Spleen (tissue), 11 donors: ENCODE results near the gene ADAM8. TPM values are rescaled to one million over a fixed set of nuclear protein-coding genes. Genes with fewer than 3 reads are reported as not detected.

Experiments used
- DNase-seq: peaks from one replicate; pipeline ENCODE4 v3.0.0-alpha.2; 2020
- H3K27ac ChIP-seq, 8 donors: fragments of 200-600 bp; sonication (generic) in 7 of 8; 1 replicate in 4 of 8; 2 replicates in 4 of 8; pipeline versions ENCODE4 v1.5.0 to v1.8.0; 2016 to 2021; ENCODE audit warnings: inconsistent platforms in 4 of 8, mild to moderate bottlenecking in 4 of 8, moderate library complexity in 1 of 8
- H3K27me3 ChIP-seq, 7 donors: fragments of 200-600 bp; sonication (generic) in 6 of 7; replicated peaks in 1 of 7; 1 replicate in 4 of 7; 2 replicates in 3 of 7; pipeline versions ENCODE4 v1.5.0 to v1.8.0; 2016 to 2021; ENCODE audit warnings: inconsistent platforms in 3 of 7, mild to moderate bottlenecking in 1 of 7
- H3K36me3 ChIP-seq, 6 donors: fragments of 200-600 bp; sonication (generic) in 5 of 6; 1 replicate in 4 of 6; 2 replicates in 2 of 6; pipeline versions ENCODE4 v1.5.0 to v1.8.0; 2016 to 2021; ENCODE audit warnings: inconsistent platforms in 2 of 6
- H3K4me1 ChIP-seq, 6 donors: fragments of 200-600 bp; sonication (generic) in 5 of 6; 1 replicate in 3 of 6; 2 replicates in 3 of 6; pipeline versions ENCODE4 v1.5.0 to v1.8.0; 2016 to 2021; ENCODE audit warnings: inconsistent platforms in 3 of 6
- H3K4me3 ChIP-seq, 8 donors: fragments of 200-600 bp; sonication (generic) in 7 of 8; 1 replicate in 4 of 8; 2 replicates in 4 of 8; pipeline versions ENCODE4 v1.5.0 to v1.8.0; 2016 to 2021; ENCODE audit warnings: inconsistent platforms in 4 of 8, mild to moderate bottlenecking in 4 of 8, moderate library complexity in 2 of 8
- H3K9me3 ChIP-seq, 8 donors: fragments of 200-600 bp; sonication (generic) in 7 of 8; 1 replicate in 4 of 8; 2 replicates in 4 of 8; pipeline versions ENCODE4 v1.5.0 to v1.8.0; 2016 to 2021; ENCODE audit warnings: inconsistent platforms in 4 of 8
- POLR2A ChIP-seq, 3 donors: fragments of 450-650 bp; IDR thresholded peaks; one replicate each; pipeline ENCODE4 v1.5.1; 2017; ENCODE audit warnings: antibody characterized with exemption in 3 of 3, mild to moderate bottlenecking in 1 of 3
- POLR2AphosphoS5 ChIP-seq, 3 donors: sonication (generic); formaldehyde crosslinking; IDR thresholded peaks; one replicate each; pipeline ENCODE4 v1.5.1; 2017; ENCODE audit warnings: antibody characterized with exemption in 3 of 3
- WGBS, 5 donors: extraction: QIAGEN DNeasy Blood & Tissue Kit in 3 of 5; methylation state at CpG; one replicate each; pipeline versions ENCODE4 v1.1.5 to v1.1.7; 2013 to 2018; 5-methylcytosine and 5-hydroxymethylcytosine counted together
- intact Hi-C: fragments of 100-400 bp; cut with DNase I; formaldehyde crosslinking; loops from one replicate; pipeline ENCODE4 v1.15.0; 2023; ENCODE audit warnings: low total_unique reads
- polyA plus RNA-seq, 3 donors: library from polyadenylated mRNA; stranded (reverse); fragments of 200-250 nt; gene quantifications; one replicate each; pipeline ENCODE4 v1.2.1, GENCODE V29; 2013
- total RNA-seq, 7 donors: library from RNA; depleted of rRNA in 3 of 7; stranded (reverse); fragments of >200 nt in 3 of 7; fragmentation: NEBNext Ultra II Directional in 4 of 7; extraction: Animal tissue kit (Norgen Biotek cat#: 25700) in 4 of 7; gene quantifications; one replicate each; pipeline versions ENCODE4 v1.1.0 to v1.2.1, GENCODE V29; 2016 to 2021
- TF ChIP-seq, protein P1 (sequence below), 11 experiments: fragments of 200-600 bp in 7 of 11; fragments of 450-650 bp in 4 of 11; sonication (generic) in 4 of 11; IDR thresholded peaks in 8 of 11; conservative IDR thresholded peaks in 3 of 11; 1 replicate in 7 of 11; 2 replicates in 4 of 11; pipeline versions ENCODE4 v1.4.0 to v1.8.0; 2016 to 2021; ENCODE audit warnings: antibody characterized with exemption in 11 of 11, inconsistent platforms in 4 of 11, mild to moderate bottlenecking in 1 of 11
- donor health status: healthy with polysubstance abuse.
- donor health status: DM: no; HTN: no; CAD: no; lungs with moderate emphysema.
- donor health status: DM: no; HTN: no; CAD: no.
- donor health status: Bipolar disorder and iron deficiency.
- donor health status: healthy.
- donor health status: DM: no; HTN: no; CAD: no.
- donor health status: DM: yes; HTN: yes; CAD: no.

The ADAM8 gene
- total and polyA plus RNA-seq, 10 donors: 10.1 to 177 (median 67.8) TPM

DNA sequence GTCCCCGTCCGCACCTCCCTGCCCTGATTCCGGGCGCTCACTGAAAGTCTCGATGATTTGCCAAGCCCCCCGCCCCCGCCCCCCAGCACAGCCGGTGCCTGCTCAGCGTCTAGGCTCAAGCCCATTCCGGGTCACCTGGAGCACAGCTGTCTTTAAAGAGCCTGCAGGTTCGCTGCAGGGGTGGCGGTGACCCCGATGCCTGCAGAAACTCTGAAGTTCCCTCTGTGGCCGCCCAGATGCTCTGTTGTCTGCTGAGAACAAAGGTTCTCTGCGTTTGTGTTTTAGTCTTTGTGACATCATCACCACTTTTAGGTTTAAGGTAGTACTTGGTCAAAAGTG is 38.2 kb downstream of the ADAM8 start:
- Histone ChIP-seq H3K4me3 (no peak overlapping the region), H3K36me3 (no peaks in the 10 kb centered on the region), H3K4me1 (peaks cover 19 to 68% (median 48%) of the 10 kb centered on the region in 6 donors), H3K27ac (no peak overlapping the region), H3K9me3 (no peaks in the 10 kb centered on the region), H3K27me3 (peaks cover 2 to 97% (median 56%) of the 10 kb centered on the region in 7 donors)
- WGBS, 5 donors: 49 to 67% (median 59%) methylated on average over 15 of the region's 15 CpGs
- no peak for DNase-seq
- TF ChIP-seq, protein P1, sequence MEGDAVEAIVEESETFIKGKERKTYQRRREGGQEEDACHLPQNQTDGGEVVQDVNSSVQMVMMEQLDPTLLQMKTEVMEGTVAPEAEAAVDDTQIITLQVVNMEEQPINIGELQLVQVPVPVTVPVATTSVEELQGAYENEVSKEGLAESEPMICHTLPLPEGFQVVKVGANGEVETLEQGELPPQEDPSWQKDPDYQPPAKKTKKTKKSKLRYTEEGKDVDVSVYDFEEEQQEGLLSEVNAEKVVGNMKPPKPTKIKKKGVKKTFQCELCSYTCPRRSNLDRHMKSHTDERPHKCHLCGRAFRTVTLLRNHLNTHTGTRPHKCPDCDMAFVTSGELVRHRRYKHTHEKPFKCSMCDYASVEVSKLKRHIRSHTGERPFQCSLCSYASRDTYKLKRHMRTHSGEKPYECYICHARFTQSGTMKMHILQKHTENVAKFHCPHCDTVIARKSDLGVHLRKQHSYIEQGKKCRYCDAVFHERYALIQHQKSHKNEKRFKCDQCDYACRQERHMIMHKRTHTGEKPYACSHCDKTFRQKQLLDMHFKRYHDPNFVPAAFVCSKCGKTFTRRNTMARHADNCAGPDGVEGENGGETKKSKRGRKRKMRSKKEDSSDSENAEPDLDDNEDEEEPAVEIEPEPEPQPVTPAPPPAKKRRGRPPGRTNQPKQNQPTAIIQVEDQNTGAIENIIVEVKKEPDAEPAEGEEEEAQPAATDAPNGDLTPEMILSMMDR (IDR thresholded peaks at IDR 0.05 in 8 of 11, conservative IDR thresholded peaks at IDR 0.05 in 3 of 11): no peak
- TF ChIP-seq POLR2AphosphoS5 (IDR thresholded peaks at IDR 0.05): no peak
- TF ChIP-seq POLR2A (IDR thresholded peaks at IDR 0.05): no peak
- intact Hi-C loops: no loop called here

DNA sequence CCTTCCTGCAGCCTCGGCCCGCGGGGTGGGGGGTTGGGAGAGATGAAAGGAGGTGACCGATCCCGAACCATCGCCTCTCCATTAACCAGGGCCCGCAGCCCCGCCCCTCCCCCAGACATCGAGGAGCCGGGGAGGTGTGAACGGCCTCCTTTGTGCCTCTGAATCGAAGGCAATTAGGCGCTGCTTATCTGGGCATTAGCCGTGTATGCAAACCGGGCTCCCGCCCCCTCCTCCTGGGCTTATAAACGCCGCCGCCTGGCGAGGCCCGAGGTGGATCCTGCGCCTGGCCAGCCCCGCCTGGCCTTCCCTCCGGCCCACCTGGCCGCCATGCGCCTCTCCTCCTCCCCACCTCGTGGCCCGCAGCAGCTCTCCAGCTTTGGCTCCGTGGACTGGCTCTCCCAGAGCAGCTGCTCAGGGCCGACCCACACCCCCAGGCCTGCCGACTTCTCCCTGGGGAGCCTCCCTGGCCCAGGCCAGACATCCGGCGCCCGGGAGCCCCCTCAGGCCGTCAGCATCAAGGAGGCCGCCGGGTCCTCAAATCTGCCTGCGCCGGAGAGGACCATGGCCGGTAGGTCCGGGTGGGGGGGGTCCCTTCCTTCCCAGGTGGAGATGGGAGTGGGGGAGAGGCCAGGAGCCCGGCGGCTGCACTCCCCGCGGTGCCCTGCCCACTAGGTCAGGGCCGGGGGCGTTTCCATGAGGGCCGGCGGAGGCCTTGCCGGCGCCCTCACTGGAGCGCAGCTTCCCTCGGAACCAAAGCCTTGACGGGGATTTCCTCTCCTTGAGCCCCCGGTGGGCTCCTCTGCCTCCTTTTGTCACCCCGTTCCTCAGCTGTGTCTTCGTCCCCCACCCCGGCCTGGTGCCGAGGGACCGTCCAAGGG is 38.8 kb downstream of the ADAM8 start, which contains the start of gene VENTX:
VENTX (plus strand) TSS at position 268 of the 878 bp plus-strand sequence; CDS start at position 328, 60 bp downstream.
- Histone ChIP-seq H3K27me3 (peaks cover 2 to 100% (median 56%) of the 10 kb centered on the region in 7 donors), H3K9me3 (no peaks in the 10 kb centered on the region), H3K4me3 (peak within 1 kb of the TSS in 7 of 8 donors; percentile 1 to 64 (median 31)), H3K36me3 (no peaks in the 10 kb centered on the region), H3K27ac (peak within 1 kb of the TSS in 1 of 8 donors; percentile 77), H3K4me1 (peaks cover 19 to 68% (median 48%) of the 10 kb centered on the region in 6 donors)
- WGBS, 5 donors: 16 to 47% (median 23%) methylated on average over 40 to 60 of the region's 60 CpGs
- TF ChIP-seq POLR2AphosphoS5 (IDR thresholded peaks at IDR 0.05): no peak
- no peak for TF ChIP-seq POLR2A (IDR thresholded peaks at IDR 0.05)
- TF ChIP-seq, protein P1 (IDR thresholded peaks at IDR 0.05 in 8 of 11, conservative IDR thresholded peaks at IDR 0.05 in 3 of 11): no peak
- no peak for DNase-seq
- intact Hi-C loops: no loop called here

DNA sequence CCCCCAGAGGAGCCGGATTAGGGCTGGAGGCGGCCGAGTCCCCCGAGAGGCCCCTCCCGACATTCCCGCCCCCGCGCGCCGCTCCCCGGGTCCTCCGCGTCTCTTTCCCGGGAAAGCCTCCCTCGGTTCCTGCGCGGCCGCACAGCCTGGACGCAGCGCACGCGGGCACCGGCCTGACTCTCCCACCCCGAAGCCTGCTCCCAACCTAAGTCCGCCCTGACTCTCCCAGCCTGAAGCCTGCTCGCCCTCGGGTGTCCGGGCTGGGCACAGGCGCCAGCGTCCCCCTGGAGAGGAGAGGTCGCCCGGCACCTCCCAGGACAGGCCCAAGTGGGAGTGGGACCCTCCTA is 39.5 kb downstream of the ADAM8 start:
- Histone ChIP-seq H3K4me3 (peak overlapping the region in 7 of 8 donors; percentile 1 to 64 (median 31)), H3K36me3 (no peaks in the 10 kb centered on the region), H3K4me1 (peaks cover 19 to 66% (median 47%) of the 10 kb centered on the region in 6 donors), H3K9me3 (no peaks in the 10 kb centered on the region), H3K27ac (no peak overlapping the region), H3K27me3 (peaks cover 2 to 100% (median 61%) of the 10 kb centered on the region in 7 donors)
- TF ChIP-seq POLR2AphosphoS5 (IDR thresholded peaks at IDR 0.05) (no peak), POLR2A (IDR thresholded peaks at IDR 0.05) (no peak)
- TF ChIP-seq, protein P1 (IDR thresholded peaks at IDR 0.05 in 8 of 11, conservative IDR thresholded peaks at IDR 0.05 in 3 of 11): no peak
- no peak for DNase-seq
- 5 to 14% (median 8%) methylated on average over 5 to 32 of the region's 32 CpGs for WGBS, 5 donors
- intact Hi-C loops: no loop called here
